ENCODE measurements around the gene UFL1. TPM values are rescaled to one million over a fixed set of nuclear protein-coding genes. Genes with fewer than 3 reads are reported as not detected.

UFL1 gene
- total and polyA plus RNA-seq, 9 donors: 15.6 to 31.7 (median 22.7) TPM

GRCh38 chr6:96562886-96563285 is 41.3 kb downstream of the UFL1 start, which contains the start of gene FHL5:
FHL5 (plus strand) TSS chr6:96563128; CDS start chr6:96603614, 40,486 bp downstream.
- peak within 1 kb of the TSS; percentile 4 for H3K4me3 ChIP-seq
- intact Hi-C loops (cut with DNase I): no loop called here
- no peaks in the 10 kb centered on the region for H3K27me3 ChIP-seq
- no peaks in the 10 kb centered on the region for H3K9me3 ChIP-seq
- DNase-seq: no peak
- no peaks in the 10 kb centered on the region for H3K4me1 ChIP-seq (ENCODE audit: insufficient read depth)
- 0 to 3% (median 2%) methylated on average over 3 of the region's 3 CpGs for WGBS, 3 donors
- no peak within 1 kb of the TSS for H3K27ac ChIP-seq
- TF ChIP-seq EP300 (IDR thresholded peaks at IDR 0.05): no peak
- TF ChIP-seq POLR2A (IDR thresholded peaks at IDR 0.05): no peak
- no peak for TF ChIP-seq CTCF (IDR thresholded peaks at IDR 0.05)
- no peaks in the 10 kb centered on the region for H3K36me3 ChIP-seq

GRCh38 chr6:96563853-96564252 is 42.2 kb downstream of the UFL1 start:
- no peaks in the 10 kb centered on the region for H3K9me3 ChIP-seq
- no peaks in the 10 kb centered on the region for H3K27me3 ChIP-seq
- H3K27ac ChIP-seq: no peak overlapping the region
- TF ChIP-seq POLR2A (IDR thresholded peaks at IDR 0.05) (no peak), EP300 (IDR thresholded peaks at IDR 0.05) (no peak), CTCF (IDR thresholded peaks at IDR 0.05) (no peak)
- H3K4me3 ChIP-seq: peak overlapping the region; percentile 4
- intact Hi-C loops (cut with DNase I): no loop called here
- no peaks in the 10 kb centered on the region for H3K4me1 ChIP-seq (ENCODE audit: insufficient read depth)
- H3K36me3 ChIP-seq: no peaks in the 10 kb centered on the region
- DNase-seq: no peak

GRCh38 chr6:96570053-96570452 is 48.4 kb downstream of the UFL1 start:
- no peak for DNase-seq
- no peaks in the 10 kb centered on the region for H3K36me3 ChIP-seq
- no peaks in the 10 kb centered on the region for H3K4me1 ChIP-seq (ENCODE audit: insufficient read depth)
- no peaks in the 10 kb centered on the region for H3K9me3 ChIP-seq
- H3K27ac ChIP-seq: no peak overlapping the region
- TF ChIP-seq EP300 (IDR thresholded peaks at IDR 0.05) (no peak), CTCF (IDR thresholded peaks at IDR 0.05) (no peak), POLR2A (IDR thresholded peaks at IDR 0.05) (no peak)
- intact Hi-C loops (cut with DNase I): no loop called here
- no peaks in the 10 kb centered on the region for H3K27me3 ChIP-seq
- H3K4me3 ChIP-seq: no peak overlapping the region
- WGBS, 3 donors: 82 to 89% (median 83%) methylated on average over 2 of the region's 2 CpGs

GRCh38 chr6:96571551-96571950 is 49.9 kb downstream of the UFL1 start:
- DNase-seq: no peak
- no peaks in the 10 kb centered on the region for H3K36me3 ChIP-seq
- TF ChIP-seq CTCF (IDR thresholded peaks at IDR 0.05): no peak
- no peak overlapping the region for H3K27ac ChIP-seq
- H3K4me3 ChIP-seq: no peak overlapping the region
- intact Hi-C loops (cut with DNase I): no loop called here
- H3K4me1 ChIP-seq (ENCODE audit: insufficient read depth): peaks cover 4% of the 10 kb centered on the region
- no peaks in the 10 kb centered on the region for H3K27me3 ChIP-seq
- no peaks in the 10 kb centered on the region for H3K9me3 ChIP-seq

DNA sequence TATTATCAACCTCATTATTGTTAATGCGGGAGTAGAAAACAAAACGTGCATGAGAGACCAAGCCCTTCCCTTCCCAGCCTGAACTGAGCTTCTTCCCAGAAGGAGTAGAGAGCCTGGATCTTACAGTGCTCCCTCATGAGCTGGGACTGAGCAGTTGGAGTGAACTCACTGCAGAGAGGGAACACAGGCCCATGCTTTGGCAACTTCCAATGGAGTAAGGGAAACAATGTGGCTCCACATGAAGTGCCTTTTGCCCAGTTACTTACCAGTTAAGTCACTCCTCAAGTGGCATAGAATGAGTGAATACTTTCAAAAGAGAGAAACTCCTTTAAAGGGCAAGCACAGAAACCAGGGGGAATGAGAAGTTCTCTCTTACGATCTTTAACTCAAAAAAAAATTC is 53.8 kb downstream of the UFL1 start:
- 73 to 80% (median 79%) methylated on average over 3 of the region's 3 CpGs for WGBS, 3 donors
- Histone ChIP-seq H3K4me3 (no peak overlapping the region), H3K27ac (no peak overlapping the region), H3K9me3 (no peaks in the 10 kb centered on the region), H3K4me1 (ENCODE audit: insufficient read depth) (peaks cover 7% of the 10 kb centered on the region), H3K36me3 (no peaks in the 10 kb centered on the region), H3K27me3 (no peaks in the 10 kb centered on the region)
- no peak for DNase-seq
- TF ChIP-seq EP300 (IDR thresholded peaks at IDR 0.05): no peak
- TF ChIP-seq CTCF (IDR thresholded peaks at IDR 0.05): no peak
- TF ChIP-seq POLR2A (IDR thresholded peaks at IDR 0.05): no peak
- intact Hi-C loops (cut with DNase I): no loop called here
